DOHH2 (cell line): ENCODE data around the gene STK4.
A peak's percentile ranks its signal among the peaks of the same experiment; 100 is the strongest.

Experiments used
- H3F3A ChIP-seq: fragments of 200-600 bp; sonication (generic), shearing (Covaris generic); 2 replicates; pipeline ENCODE4 v1.6.0; 2016; ENCODE audit warnings: antibody characterized with exemption, mild to moderate bottlenecking; ENCODE audit not compliant: control insufficient read depth, insufficient read depth
- H3K27ac ChIP-seq: fragments of 200-600 bp; sonication (generic); 2 replicates; pipeline ENCODE4 v1.5.1; 2014; ENCODE audit warnings: low read depth, mild to moderate bottlenecking, low read length, moderate library complexity
- H3K27me3 ChIP-seq: fragments of 200-600 bp; sonication (generic); 2 replicates; pipeline ENCODE4 v1.6.1; 2014; ENCODE audit warnings: mild to moderate bottlenecking, low read length, mixed read lengths; ENCODE audit not compliant: control insufficient read depth
- H3K36me3 ChIP-seq: fragments of 200-600 bp; sonication (generic); 2 replicates; pipeline ENCODE4 v1.6.1; 2014; ENCODE audit warnings: mild to moderate bottlenecking, low read length, moderate library complexity, mixed read lengths; ENCODE audit not compliant: control insufficient read depth
- H3K4me1 ChIP-seq: fragments of 200-600 bp; sonication (generic); 2 replicates; pipeline ENCODE4 v1.6.1; 2014; ENCODE audit warnings: mild to moderate bottlenecking, low read length, mixed read lengths; ENCODE audit not compliant: control insufficient read depth
- H3K4me2 ChIP-seq: fragments of 200-600 bp; sonication (generic); 2 replicates; pipeline ENCODE4 v1.6.0; 2014; ENCODE audit warnings: mild to moderate bottlenecking, low read length, moderate library complexity
- H3K4me3 ChIP-seq: fragments of 200-600 bp; sonication (generic); 2 replicates; pipeline ENCODE4 v1.5.1; 2014; ENCODE audit warnings: mild to moderate bottlenecking, low read length, mixed read lengths
- H3K79me2 ChIP-seq: fragments of 200-600 bp; sonication (generic); 2 replicates; pipeline ENCODE4 v1.6.1; 2014; ENCODE audit warnings: mild to moderate bottlenecking, low read length, mixed read lengths; ENCODE audit not compliant: control insufficient read depth
- H3K9me2 ChIP-seq: fragments of 200-600 bp; sonication (generic); replicated peaks from 2 replicates; pipeline ENCODE4 v1.6.1; 2014; ENCODE audit warnings: mild to moderate bottlenecking, low read length, mixed read lengths; ENCODE audit not compliant: control insufficient read depth
- H3K9me3 ChIP-seq: fragments of 200-600 bp; sonication (generic); 2 replicates; pipeline ENCODE4 v1.6.1; 2014; ENCODE audit warnings: antibody characterized with exemption, low read length, mixed read lengths; ENCODE audit not compliant: control insufficient read depth, insufficient read depth
- H4K20me1 ChIP-seq: fragments of 200-600 bp; sonication (generic); 2 replicates; pipeline ENCODE4 v1.6.0; 2014; ENCODE audit warnings: low read depth, mild to moderate bottlenecking, antibody characterized with exemption, low read length, moderate library complexity; ENCODE audit not compliant: control insufficient read depth, insufficient read depth
- EZH2phosphoT487 ChIP-seq: fragments of 200-600 bp; sonication (generic); IDR thresholded peaks from 2 replicates; pipeline ENCODE4 v1.6.1; 2017; ENCODE audit warnings: borderline replicate concordance, mild to moderate bottlenecking, antibody characterized with exemption, low read length, moderate library complexity, mixed read lengths
- TF ChIP-seq, protein P1 (sequence below): fragments of 200-600 bp; sonication (generic); IDR thresholded peaks from one replicate; pipeline ENCODE4 v1.5.1; 2014; ENCODE audit warnings: antibody characterized with exemption, mild to moderate bottlenecking, low read depth, low read length; ENCODE audit not compliant: poor library complexity, severe bottlenecking

Gene STK4

GRCh38 chr20:44969300-44969894, 3.1 kb downstream of the STK4 start:
- Histone ChIP-seq H3K79me2 (peaks cover 87% of the 10 kb centered on the region), H3K4me2 (peak overlapping the region; percentile 89), H3F3A (peaks cover 23% of the 10 kb centered on the region)

DNA sequence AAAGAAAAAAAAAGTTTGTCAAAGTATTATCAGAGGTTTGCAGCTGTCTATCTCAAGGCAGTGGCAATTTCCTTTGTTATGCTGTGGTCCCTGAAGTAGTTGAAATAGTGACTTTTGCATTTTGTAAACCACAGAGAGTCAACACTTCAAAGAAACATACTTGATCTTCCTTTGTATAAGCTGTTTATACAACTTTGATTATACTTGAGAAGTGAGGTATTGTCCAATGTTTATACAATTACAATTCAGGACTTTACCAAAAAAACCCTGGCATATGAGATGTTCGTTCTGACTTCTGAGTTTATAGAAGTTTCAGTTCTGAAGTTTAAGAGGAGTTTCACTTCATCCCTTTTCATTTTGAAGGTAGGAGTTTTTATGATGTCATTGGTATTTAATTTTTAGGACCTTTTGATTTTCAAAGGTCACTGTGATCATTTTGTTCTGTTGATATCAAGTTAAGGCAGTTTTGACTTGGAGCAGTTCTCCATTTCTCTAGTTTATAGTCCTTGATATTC, 4.0 kb downstream of the STK4 start:
- Histone ChIP-seq H3K9me2 (no peaks in the 10 kb centered on the region), H4K20me1 (peaks cover 8% of the 10 kb centered on the region; the same call in 1 of the 2 replicates), H3K4me2 (peak overlapping the region; percentile 89), H3F3A (peaks cover 20% of the 10 kb centered on the region), H3K9me3 (no peaks in the 10 kb centered on the region), H3K27me3 (no peaks in the 10 kb centered on the region), H3K4me3 (peak overlapping the region; percentile 95), H3K79me2 (peaks cover 96% of the 10 kb centered on the region), H3K4me1 (peaks cover 46% of the 10 kb centered on the region), H3K27ac (peak overlapping the region; percentile 88), H3K36me3 (peaks cover 80% of the 10 kb centered on the region)
- TF ChIP-seq, protein P1, sequence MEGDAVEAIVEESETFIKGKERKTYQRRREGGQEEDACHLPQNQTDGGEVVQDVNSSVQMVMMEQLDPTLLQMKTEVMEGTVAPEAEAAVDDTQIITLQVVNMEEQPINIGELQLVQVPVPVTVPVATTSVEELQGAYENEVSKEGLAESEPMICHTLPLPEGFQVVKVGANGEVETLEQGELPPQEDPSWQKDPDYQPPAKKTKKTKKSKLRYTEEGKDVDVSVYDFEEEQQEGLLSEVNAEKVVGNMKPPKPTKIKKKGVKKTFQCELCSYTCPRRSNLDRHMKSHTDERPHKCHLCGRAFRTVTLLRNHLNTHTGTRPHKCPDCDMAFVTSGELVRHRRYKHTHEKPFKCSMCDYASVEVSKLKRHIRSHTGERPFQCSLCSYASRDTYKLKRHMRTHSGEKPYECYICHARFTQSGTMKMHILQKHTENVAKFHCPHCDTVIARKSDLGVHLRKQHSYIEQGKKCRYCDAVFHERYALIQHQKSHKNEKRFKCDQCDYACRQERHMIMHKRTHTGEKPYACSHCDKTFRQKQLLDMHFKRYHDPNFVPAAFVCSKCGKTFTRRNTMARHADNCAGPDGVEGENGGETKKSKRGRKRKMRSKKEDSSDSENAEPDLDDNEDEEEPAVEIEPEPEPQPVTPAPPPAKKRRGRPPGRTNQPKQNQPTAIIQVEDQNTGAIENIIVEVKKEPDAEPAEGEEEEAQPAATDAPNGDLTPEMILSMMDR = no peak

More at GRCh38 chr20:44969300-44969894, 3.1 kb downstream of the STK4 start:
- TF ChIP-seq, protein P1 = no peak
- TF ChIP-seq EZH2phosphoT487 = no peak
- Histone ChIP-seq H3K9me2 (no peaks in the 10 kb centered on the region), H3K4me3 (peak overlapping the region; percentile 95), H3K4me1 (peaks cover 53% of the 10 kb centered on the region), H4K20me1 (peaks cover 8% of the 10 kb centered on the region; the same call in 1 of the 2 replicates), H3K9me3 (no peaks in the 10 kb centered on the region), H3K27me3 (no peaks in the 10 kb centered on the region), H3K36me3 (peaks cover 72% of the 10 kb centered on the region), H3K27ac (peak overlapping the region; percentile 88)

- Histone ChIP-seq H3K36me3 (peaks cover 91% of the 10 kb centered on the region), H4K20me1 (peaks cover 8% of the 10 kb centered on the region; the same call in 1 of the 2 replicates), H3K9me3 (no peaks in the 10 kb centered on the region), H3K9me2 (no peaks in the 10 kb centered on the region), H3K4me1 (peaks cover 53% of the 10 kb centered on the region), H3K4me2 (no peak overlapping the region), H3K27ac (no peak overlapping the region), H3F3A (peaks cover 20% of the 10 kb centered on the region), H3K79me2 (peaks cover 95% of the 10 kb centered on the region), H3K27me3 (no peaks in the 10 kb centered on the region), H3K4me3 (no peak overlapping the region)
- TF ChIP-seq, protein P1 = no peak
- no peak for TF ChIP-seq EZH2phosphoT487
Measured at GRCh38 chr20:44973053-44973452, 6.7 kb downstream of the STK4 start.
